Lower leg skin (tissue), 4 donors: ENCODE measurements around the gene COL4A4. TPM values are rescaled to one million over a fixed set of nuclear protein-coding genes. Genes with fewer than 3 reads are reported as not detected.

Experiments
- DNase-seq, 2 donors: peaks; one replicate each; pipeline ENCODE4 v3.0.0-alpha.2; 2019; ENCODE audit warnings: low spot score in 2 of 2
- H3K4me3 ChIP-seq: fragments of 200-600 bp; sonication (generic); 2 replicates; pipeline ENCODE4 v1.5.1; 2017; ENCODE audit warnings: mild to moderate bottlenecking, low read depth; ENCODE audit not compliant: poor library complexity, severe bottlenecking
- POLR2A ChIP-seq, 2 donors: fragments of 450-650 bp; IDR thresholded peaks; one replicate each; pipeline ENCODE4 v1.6.1; 2016 to 2017; ENCODE audit warnings: antibody characterized with exemption in 2 of 2, mild to moderate bottlenecking in 1 of 2, moderate library complexity in 1 of 2
- WGBS, 2 donors: methylation state at CpG; one replicate each; pipeline ENCODE4 v1.1.5; 2018; 5-methylcytosine and 5-hydroxymethylcytosine counted together
- intact Hi-C: fragments of 100-400 bp; cut with DNase I; formaldehyde crosslinking; loops from one replicate; pipeline ENCODE4 v1.15.0; 2023; ENCODE audit warnings: low total_unique reads
- total RNA-seq, 4 donors: library from RNA; depleted of rRNA; stranded (reverse); fragments of >200 nt; gene quantifications; one replicate each; pipeline ENCODE4 v1.1.0, GENCODE V29; 2016
- TF ChIP-seq, protein P1 (sequence below), 3 donors: fragments of 450-650 bp; IDR thresholded peaks; one replicate each; pipeline ENCODE4 v1.5.1; 2016; ENCODE audit warnings: antibody characterized with exemption in 3 of 3, mild to moderate bottlenecking in 3 of 3, moderate library complexity in 2 of 3

COL4A4 gene
- total RNA-seq, 4 donors from 2014 or later, result 0.04 to 0.58 (median 0.18) TPM

DNA sequence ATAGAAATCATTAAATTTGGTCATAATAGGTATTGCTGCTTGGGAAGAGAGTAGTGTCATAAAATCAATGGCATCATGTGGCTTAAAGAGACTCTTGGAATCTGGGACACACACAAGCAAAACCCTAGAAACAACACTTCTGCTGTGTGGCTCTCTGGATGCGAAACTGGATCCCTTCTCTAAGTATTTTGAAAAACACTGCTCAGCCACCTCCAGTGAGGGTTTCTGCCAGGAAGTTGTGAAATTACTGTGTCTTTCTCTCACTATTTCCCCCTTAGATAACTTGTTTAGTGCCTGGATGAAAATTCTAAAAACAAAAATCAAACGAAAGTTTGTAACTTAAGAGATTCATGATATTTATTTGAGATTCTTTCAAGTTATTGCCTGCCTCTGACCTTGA lies 164.3 kb downstream of the COL4A4 start:
- 72 to 81% methylated on average over 2 of the region's 2 CpGs for WGBS, 2 donors
- peak in 1 of 2 donors; percentile 6 for DNase-seq
- TF ChIP-seq POLR2A (IDR thresholded peaks at IDR 0.05), result no peak
- TF ChIP-seq, protein P1, sequence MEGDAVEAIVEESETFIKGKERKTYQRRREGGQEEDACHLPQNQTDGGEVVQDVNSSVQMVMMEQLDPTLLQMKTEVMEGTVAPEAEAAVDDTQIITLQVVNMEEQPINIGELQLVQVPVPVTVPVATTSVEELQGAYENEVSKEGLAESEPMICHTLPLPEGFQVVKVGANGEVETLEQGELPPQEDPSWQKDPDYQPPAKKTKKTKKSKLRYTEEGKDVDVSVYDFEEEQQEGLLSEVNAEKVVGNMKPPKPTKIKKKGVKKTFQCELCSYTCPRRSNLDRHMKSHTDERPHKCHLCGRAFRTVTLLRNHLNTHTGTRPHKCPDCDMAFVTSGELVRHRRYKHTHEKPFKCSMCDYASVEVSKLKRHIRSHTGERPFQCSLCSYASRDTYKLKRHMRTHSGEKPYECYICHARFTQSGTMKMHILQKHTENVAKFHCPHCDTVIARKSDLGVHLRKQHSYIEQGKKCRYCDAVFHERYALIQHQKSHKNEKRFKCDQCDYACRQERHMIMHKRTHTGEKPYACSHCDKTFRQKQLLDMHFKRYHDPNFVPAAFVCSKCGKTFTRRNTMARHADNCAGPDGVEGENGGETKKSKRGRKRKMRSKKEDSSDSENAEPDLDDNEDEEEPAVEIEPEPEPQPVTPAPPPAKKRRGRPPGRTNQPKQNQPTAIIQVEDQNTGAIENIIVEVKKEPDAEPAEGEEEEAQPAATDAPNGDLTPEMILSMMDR (IDR thresholded peaks at IDR 0.05), result no peak
- no peak overlapping the region for H3K4me3 ChIP-seq
- intact Hi-C loops, result no loop called here

DNA sequence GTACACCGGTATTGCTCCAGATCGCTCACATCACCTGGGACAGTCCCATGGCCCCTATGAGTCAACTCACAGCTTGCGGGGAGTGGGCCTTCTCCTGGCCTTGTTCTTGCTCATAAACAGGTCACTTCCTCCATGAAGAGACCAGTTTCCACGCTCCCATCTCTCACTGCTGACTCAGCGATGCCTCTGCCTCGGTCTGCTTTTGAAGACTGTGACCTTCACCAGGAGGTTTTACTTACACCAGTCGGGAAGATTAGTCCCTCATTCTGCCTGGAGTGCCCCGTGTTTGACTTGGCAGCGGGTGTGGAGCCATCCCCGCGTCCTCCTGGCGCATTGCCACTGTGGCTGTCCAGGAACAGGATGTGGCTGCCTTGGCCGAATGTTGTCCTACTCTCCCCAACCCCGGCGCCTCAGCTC lies 168.4 kb downstream of the COL4A4 start:
- WGBS, 2 donors, result 78 to 80% methylated on average over 15 of the region's 15 CpGs
- no peak overlapping the region for H3K4me3 ChIP-seq
- peak in 1 of 2 donors; percentile 86 for DNase-seq
- TF ChIP-seq, protein P1 (IDR thresholded peaks at IDR 0.05), result no peak
- no peak for TF ChIP-seq POLR2A (IDR thresholded peaks at IDR 0.05)
- intact Hi-C loops, result no loop called here

DNA sequence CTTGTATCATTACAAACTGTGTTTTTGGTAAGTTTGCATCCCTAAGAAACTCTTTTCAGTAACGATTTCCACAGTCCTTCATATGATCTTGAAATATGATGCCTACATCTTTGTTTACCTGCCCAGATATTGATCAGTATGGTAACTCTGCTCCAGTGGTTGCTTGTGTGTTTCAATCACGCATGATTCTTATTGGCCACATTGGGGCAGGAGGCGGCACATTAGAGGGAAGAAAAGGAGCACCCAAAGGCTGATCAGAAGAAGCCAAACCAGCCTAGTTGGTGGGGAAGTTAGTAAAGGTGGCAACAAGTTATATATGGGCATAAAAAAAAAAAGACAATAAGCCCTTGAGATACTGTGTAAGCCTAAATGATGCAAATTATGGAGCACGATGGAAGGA lies 169.2 kb downstream of the COL4A4 start:
- intact Hi-C loops, result no loop called here
- H3K4me3 ChIP-seq, result no peak overlapping the region
- peak in 1 of 2 donors; percentile 14 for DNase-seq
- WGBS, 2 donors, result 90 to 92% methylated on average over 4 of the region's 4 CpGs
- TF ChIP-seq, protein P1 (IDR thresholded peaks at IDR 0.05), result no peak
- TF ChIP-seq POLR2A (IDR thresholded peaks at IDR 0.05), result no peak

DNA sequence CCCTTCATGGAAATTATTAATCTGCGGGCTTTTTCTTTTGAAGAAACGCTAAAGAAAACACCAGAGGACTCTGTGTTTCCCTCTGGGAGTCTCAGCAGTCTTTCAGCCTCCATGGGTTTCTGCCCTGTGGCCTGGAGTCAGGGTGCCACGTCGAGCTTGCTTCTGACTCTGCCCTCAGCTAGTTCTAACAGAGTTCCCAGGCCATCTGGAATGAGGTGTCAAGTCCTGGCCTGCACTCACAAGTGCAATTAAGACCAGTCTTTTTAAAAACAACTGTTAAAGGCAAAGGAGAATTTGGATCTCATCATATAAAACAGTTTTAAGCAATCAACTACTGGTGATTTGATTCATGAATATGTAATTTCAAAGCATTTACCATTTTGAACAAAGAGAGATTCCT lies 170.8 kb downstream of the COL4A4 start:
- 17 to 31% methylated on average over 4 of the region's 4 CpGs for WGBS, 2 donors
- no peak overlapping the region for H3K4me3 ChIP-seq
- intact Hi-C loops, result no loop called here
- TF ChIP-seq, protein P1 (IDR thresholded peaks at IDR 0.05), result no peak
- no peak for TF ChIP-seq POLR2A (IDR thresholded peaks at IDR 0.05)
- no peak for DNase-seq

DNA sequence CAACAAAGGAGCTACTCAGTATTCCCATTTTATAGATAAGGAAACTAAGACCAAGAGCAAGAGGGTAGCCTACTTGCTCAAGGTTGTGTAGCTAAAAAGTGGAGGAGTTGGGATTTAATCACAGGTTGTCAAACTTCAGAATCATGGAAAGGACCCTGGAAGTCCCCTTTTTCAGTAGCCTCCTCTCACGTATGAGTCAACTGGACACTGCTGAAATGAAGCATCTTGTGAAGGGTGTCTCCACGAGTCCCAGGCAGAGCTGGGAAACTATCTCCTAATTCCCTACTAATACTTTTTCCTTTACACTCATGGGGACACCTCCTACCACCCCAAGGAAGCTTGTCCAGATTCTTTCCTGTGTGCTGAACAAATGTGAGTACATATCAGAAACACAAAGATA lies 172.3 kb downstream of the COL4A4 start:
- WGBS, 2 donors, result 89 to 96% methylated on average over 2 of the region's 2 CpGs
- no peak overlapping the region for H3K4me3 ChIP-seq
- TF ChIP-seq, protein P1 (IDR thresholded peaks at IDR 0.05), result no peak
- TF ChIP-seq POLR2A (IDR thresholded peaks at IDR 0.05), result no peak
- DNase-seq, result no peak
- intact Hi-C loops, result no loop called here

DNA sequence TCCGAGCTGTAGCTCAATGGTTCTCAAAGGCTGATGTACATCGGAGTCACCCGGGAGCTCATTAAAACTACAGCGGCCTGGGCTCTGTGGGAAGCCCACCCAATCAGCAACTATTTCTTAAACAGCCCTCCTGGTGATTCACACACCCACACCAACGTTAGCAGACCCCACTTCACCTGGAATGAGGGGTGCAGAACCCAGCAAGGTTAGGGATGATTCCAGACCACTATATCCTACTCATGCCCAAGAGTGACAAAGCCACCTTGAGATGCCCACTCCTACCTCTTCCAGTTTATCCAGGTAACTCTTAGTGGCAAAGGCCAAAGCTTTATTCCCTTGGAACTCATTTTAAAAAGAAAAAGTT lies 178.4 kb downstream of the COL4A4 start:
- TF ChIP-seq, protein P1 (IDR thresholded peaks at IDR 0.05), result no peak
- TF ChIP-seq POLR2A (IDR thresholded peaks at IDR 0.05), result no peak
- intact Hi-C loops, result loop anchor here (10.0 kb wide), 2 partner anchors 181 to 1091 kb away; no protein-coding TSS in a partner anchor
- WGBS, 2 donors, result 22 to 26% methylated on average over 5 of the region's 5 CpGs
- no peak for DNase-seq
- no peak overlapping the region for H3K4me3 ChIP-seq
